ENCODE measurements around the gene SLC25A30. TPM values are rescaled to one million over a fixed set of nuclear protein-coding genes. Genes with fewer than 3 reads are reported as not detected.

SLC25A30 gene
- total RNA-seq, 1 experiment from 2014 or later, result 26.0 TPM

GRCh38 chr13:45364876-45365557, 53.2 kb downstream of the SLC25A30 start:
- intact Hi-C loops (cut with micrococcal nuclease; ENCODE audit: unreplicated experiment), result no loop called here
- TF ChIP-seq EZH2 (IDR thresholded peaks at IDR 0.05; ENCODE audit: borderline replicate concordance, low read depth, low read length, poor library complexity, severe bottlenecking), result no peak
- TF ChIP-seq, protein P1, sequence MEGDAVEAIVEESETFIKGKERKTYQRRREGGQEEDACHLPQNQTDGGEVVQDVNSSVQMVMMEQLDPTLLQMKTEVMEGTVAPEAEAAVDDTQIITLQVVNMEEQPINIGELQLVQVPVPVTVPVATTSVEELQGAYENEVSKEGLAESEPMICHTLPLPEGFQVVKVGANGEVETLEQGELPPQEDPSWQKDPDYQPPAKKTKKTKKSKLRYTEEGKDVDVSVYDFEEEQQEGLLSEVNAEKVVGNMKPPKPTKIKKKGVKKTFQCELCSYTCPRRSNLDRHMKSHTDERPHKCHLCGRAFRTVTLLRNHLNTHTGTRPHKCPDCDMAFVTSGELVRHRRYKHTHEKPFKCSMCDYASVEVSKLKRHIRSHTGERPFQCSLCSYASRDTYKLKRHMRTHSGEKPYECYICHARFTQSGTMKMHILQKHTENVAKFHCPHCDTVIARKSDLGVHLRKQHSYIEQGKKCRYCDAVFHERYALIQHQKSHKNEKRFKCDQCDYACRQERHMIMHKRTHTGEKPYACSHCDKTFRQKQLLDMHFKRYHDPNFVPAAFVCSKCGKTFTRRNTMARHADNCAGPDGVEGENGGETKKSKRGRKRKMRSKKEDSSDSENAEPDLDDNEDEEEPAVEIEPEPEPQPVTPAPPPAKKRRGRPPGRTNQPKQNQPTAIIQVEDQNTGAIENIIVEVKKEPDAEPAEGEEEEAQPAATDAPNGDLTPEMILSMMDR (conservative IDR thresholded peaks at IDR 0.05; ENCODE audit: low read depth, low read length), result no peak
- H3K27ac ChIP-seq (ENCODE audit: low read depth, low read length, poor library complexity, severe bottlenecking), result no peak overlapping the region
- ChIA-PET POLR2A (ENCODE audit: low non-redundant PET) (no interaction called here), CTCF (no interaction called here)
- no peaks in the 10 kb centered on the region for H3K36me3 ChIP-seq (ENCODE audit: insufficient read depth, low read length, poor library complexity, severe bottlenecking)
- peaks cover 3% of the 10 kb centered on the region for H3K4me1 ChIP-seq (ENCODE audit: insufficient read depth, low read length, poor library complexity, severe bottlenecking)
- no peak for DNase-seq (ENCODE audit: low spot score)
- H3K4me3 ChIP-seq (ENCODE audit: low read depth, low read length, poor library complexity, severe bottlenecking), result no peak overlapping the region
- peaks cover 5% of the 10 kb centered on the region for H3K9me3 ChIP-seq (ENCODE audit: low read depth, low read length, poor library complexity, severe bottlenecking)
- BruUV-seq (replicated peaks), result no TSS peak
- no peaks in the 10 kb centered on the region for H3K27me3 ChIP-seq (replicated peaks; ENCODE audit: insufficient read depth, low read depth, low read length, poor library complexity)

GRCh38 chr13:45362939-45363338, 55.2 kb downstream of the SLC25A30 start:
- Histone ChIP-seq H3K4me3 (ENCODE audit: low read depth, low read length, poor library complexity, severe bottlenecking) (no peak overlapping the region), H3K27me3 (replicated peaks; ENCODE audit: insufficient read depth, low read depth, low read length, poor library complexity) (no peaks in the 10 kb centered on the region), H3K4me1 (ENCODE audit: insufficient read depth, low read length, poor library complexity, severe bottlenecking) (peaks cover 3% of the 10 kb centered on the region), H3K36me3 (ENCODE audit: insufficient read depth, low read length, poor library complexity, severe bottlenecking) (no peaks in the 10 kb centered on the region), H3K9me3 (ENCODE audit: low read depth, low read length, poor library complexity, severe bottlenecking) (peaks cover 5% of the 10 kb centered on the region), H3K27ac (ENCODE audit: low read depth, low read length, poor library complexity, severe bottlenecking) (no peak overlapping the region)
- intact Hi-C loops (cut with micrococcal nuclease; ENCODE audit: unreplicated experiment), result no loop called here
- no peak for TF ChIP-seq EZH2 (IDR thresholded peaks at IDR 0.05; ENCODE audit: borderline replicate concordance, low read depth, low read length, poor library complexity, severe bottlenecking)
- TF ChIP-seq, protein P1 (conservative IDR thresholded peaks at IDR 0.05; ENCODE audit: low read depth, low read length), result no peak
- no peak for DNase-seq (ENCODE audit: low spot score)
- BruUV-seq (replicated peaks), result no TSS peak
- CTCF ChIA-PET, result no interaction called here
- POLR2A ChIA-PET (ENCODE audit: low non-redundant PET), result no interaction called here

- ChIA-PET CTCF (no interaction called here), POLR2A (ENCODE audit: low non-redundant PET) (interaction anchor here (0.6 kb wide), 1 partner anchor 16 kb away, joined by 3 read pairs; no protein-coding TSS in a partner anchor)
- Histone ChIP-seq H3K27ac (ENCODE audit: low read depth, low read length, poor library complexity, severe bottlenecking) (no peak overlapping the region), H3K4me1 (ENCODE audit: insufficient read depth, low read length, poor library complexity, severe bottlenecking) (no peaks in the 10 kb centered on the region), H3K4me3 (ENCODE audit: low read depth, low read length, poor library complexity, severe bottlenecking) (no peak overlapping the region), H3K9me3 (ENCODE audit: low read depth, low read length, poor library complexity, severe bottlenecking) (peaks cover 5% of the 10 kb centered on the region), H3K36me3 (ENCODE audit: insufficient read depth, low read length, poor library complexity, severe bottlenecking) (no peaks in the 10 kb centered on the region), H3K27me3 (replicated peaks; ENCODE audit: insufficient read depth, low read depth, low read length, poor library complexity) (no peaks in the 10 kb centered on the region)
- no TSS peak for BruUV-seq (replicated peaks)
- TF ChIP-seq EZH2 (IDR thresholded peaks at IDR 0.05; ENCODE audit: borderline replicate concordance, low read depth, low read length, poor library complexity, severe bottlenecking), result no peak
- TF ChIP-seq, protein P1 (conservative IDR thresholded peaks at IDR 0.05; ENCODE audit: low read depth, low read length), result no peak
- intact Hi-C loops (cut with micrococcal nuclease; ENCODE audit: unreplicated experiment), result no loop called here
- DNase-seq (ENCODE audit: low spot score), result no peak
Measured at GRCh38 chr13:45361596-45362206, 56.5 kb downstream of the SLC25A30 start.
